B cell (primary cell): ENCODE results near the gene CCNK.

Experiments
- CTCF ChIP-seq: fragments of 200-600 bp; IDR thresholded peaks from one replicate; pipeline ENCODE4 v1.8.0; 2022; ENCODE audit warnings: antibody characterized with exemption, mild to moderate bottlenecking
- EZH2 ChIP-seq: IDR thresholded peaks from 2 replicates; pipeline ENCODE4 v1.6.1; 2012; ENCODE audit warnings: borderline replicate concordance, low read depth, mild to moderate bottlenecking, moderate library complexity, low read length; ENCODE audit not compliant: insufficient read depth, poor library complexity, severe bottlenecking

- no peak for TF ChIP-seq CTCF
- TF ChIP-seq EZH2: no peak
These were observed 42.5 kb downstream of the CCNK start for GRCh38 chr14:99523704-99524055.
